ENCODE data around the gene AGPAT1. TPM values are rescaled to one million over a fixed set of nuclear protein-coding genes. Genes with fewer than 3 reads are reported as not detected.

AGPAT1 gene
- polyA plus RNA-seq, 3 donors, result 9.9 to 34.4 (median 11.3) TPM

- no peaks in the 10 kb centered on the region for H4K20me1 ChIP-seq (ENCODE audit: insufficient read depth, low read length)
- no peak overlapping the region for H3K9ac ChIP-seq (ENCODE audit: insufficient read depth, low read length, poor library complexity, severe bottlenecking)
- peaks cover 38% of the 10 kb centered on the region for H3K4me1 Mint-ChIP-seq
- H3K4me1 ChIP-seq (ENCODE audit: control insufficient read depth in 1 of 2, insufficient read depth in 2 of 2, low read length in 2 of 2), result peaks cover 32 to 34% of the 10 kb centered on the region in 2 donors
- H3K27ac Mint-ChIP-seq, result peak overlapping the region in 1 of 7 donors; percentile 61
- H3K27ac ChIP-seq (ENCODE audit: low read depth in 1 of 2, low read length in 2 of 2), result no peak overlapping the region
- peak overlapping the region; percentile 97 for H2AFZ ChIP-seq (ENCODE audit: insufficient read depth, low read depth, low read length, poor library complexity, severe bottlenecking)
- no peak for TF ChIP-seq CTCF (IDR thresholded peaks at IDR 0.05)
- H3K27me3 Mint-ChIP-seq (ENCODE audit: low read depth in 3 of 3), result peaks cover 51 to 72% (median 63%) of the 10 kb centered on the region in 3 donors
- no peak for DNase-seq
- peaks cover 0 to 17% of the 10 kb centered on the region in 2 donors for H3K36me3 Mint-ChIP-seq
- WGBS (ENCODE audit: insufficient coverage), result 81% methylated on average over 16 of the region's 35 CpGs
- peaks cover 29 to 59% of the 10 kb centered on the region in 2 donors for H3K27me3 ChIP-seq (ENCODE audit: control insufficient read depth in 2 of 2, insufficient read depth in 2 of 2, low read length in 2 of 2)
- intact Hi-C loops (cut with micrococcal nuclease), result no loop called here
- H3K4me2 ChIP-seq (replicated peaks; ENCODE audit: extremely low read depth, low read length, poor library complexity, severe bottlenecking), result peak overlapping the region; percentile 100
- no peak overlapping the region for H3K4me3 ChIP-seq (replicated peaks in 1 of 3; ENCODE audit: low read depth in 2 of 3, low read length in 3 of 3)
- peaks cover 0 to 28% (median 11%) of the 10 kb centered on the region in 7 donors for H3K9me3 Mint-ChIP-seq
- H3K36me3 ChIP-seq (replicated peaks in 1 of 2; ENCODE audit: control insufficient read depth in 1 of 2, insufficient read depth in 2 of 2, low read length in 2 of 2), result no peaks in the 10 kb centered on the region
- H3K9me3 ChIP-seq (replicated peaks in 1 of 2; ENCODE audit: control insufficient read depth in 1 of 2, insufficient read depth in 1 of 2, low read length in 2 of 2), result peaks cover 0 to 11% of the 10 kb centered on the region in 2 donors
- peak overlapping the region; percentile 55 to 100 for H3K4me3 Mint-ChIP-seq
- H3K79me2 ChIP-seq (ENCODE audit: insufficient read depth, low read length), result no peaks in the 10 kb centered on the region
Observed at GRCh38 chr6:32152769-32153563, 22.9 kb downstream of the AGPAT1 start.

- no peak within 1 kb of the TSS for H3K4me3 ChIP-seq (replicated peaks in 1 of 3; ENCODE audit: low read depth in 2 of 3, low read length in 3 of 3)
Observed at GRCh38 chr6:32151863-32152768, 23.8 kb downstream of the AGPAT1 start, which contains the start of gene PRRT1. Gene PRRT1, minus strand, starts transcription at chr6:32151939. Its CDS starts 112 bp downstream, at chr6:32151827.

More at GRCh38 chr6:32151863-32152768, 23.8 kb downstream of the AGPAT1 start, which contains the start of gene PRRT1:
- Histone ChIP-seq H3K27ac (ENCODE audit: low read depth in 1 of 2, low read length in 2 of 2) (no peak within 1 kb of the TSS), H3K27me3 (ENCODE audit: control insufficient read depth in 2 of 2, insufficient read depth in 2 of 2, low read length in 2 of 2) (peaks cover 36 to 68% of the 10 kb centered on the region in 2 donors), H3K9ac (ENCODE audit: insufficient read depth, low read length, poor library complexity, severe bottlenecking) (no peak within 1 kb of the TSS), H3K9me3 (replicated peaks in 1 of 2; ENCODE audit: control insufficient read depth in 1 of 2, insufficient read depth in 1 of 2, low read length in 2 of 2) (peaks cover 0 to 11% of the 10 kb centered on the region in 2 donors), H4K20me1 (ENCODE audit: insufficient read depth, low read length) (no peaks in the 10 kb centered on the region), H2AFZ (ENCODE audit: insufficient read depth, low read depth, low read length, poor library complexity, severe bottlenecking) (no peak within 1 kb of the TSS), H3K36me3 (replicated peaks in 1 of 2; ENCODE audit: control insufficient read depth in 1 of 2, insufficient read depth in 2 of 2, low read length in 2 of 2) (no peaks in the 10 kb centered on the region), H3K4me1 (ENCODE audit: control insufficient read depth in 1 of 2, insufficient read depth in 2 of 2, low read length in 2 of 2) (peaks cover 33 to 37% of the 10 kb centered on the region in 2 donors), H3K4me2 (replicated peaks; ENCODE audit: extremely low read depth, low read length, poor library complexity, severe bottlenecking) (no peak within 1 kb of the TSS), H3K79me2 (ENCODE audit: insufficient read depth, low read length) (no peaks in the 10 kb centered on the region)
- intact Hi-C loops (cut with micrococcal nuclease), result no loop called here
- Mint-ChIP-seq H3K27ac (peak within 1 kb of the TSS in 2 of 7 donors; percentile 3 to 51), H3K4me1 (peaks cover 41% of the 10 kb centered on the region), H3K27me3 (ENCODE audit: low read depth in 3 of 3) (peaks cover 60 to 81% (median 72%) of the 10 kb centered on the region in 3 donors), H3K9me3 (peaks cover 0 to 29% (median 11%) of the 10 kb centered on the region in 7 donors), H3K4me3 (peak within 1 kb of the TSS; percentile 49 to 100), H3K36me3 (peaks cover 0 to 13% of the 10 kb centered on the region in 2 donors)
- no peak for DNase-seq
- no peak for TF ChIP-seq CTCF (IDR thresholded peaks at IDR 0.05)
- 27% methylated on average over 1 of the region's 24 CpGs for WGBS (ENCODE audit: insufficient coverage)
